ENCODE data around the gene KDM5C.

KDM5C gene

DNA sequence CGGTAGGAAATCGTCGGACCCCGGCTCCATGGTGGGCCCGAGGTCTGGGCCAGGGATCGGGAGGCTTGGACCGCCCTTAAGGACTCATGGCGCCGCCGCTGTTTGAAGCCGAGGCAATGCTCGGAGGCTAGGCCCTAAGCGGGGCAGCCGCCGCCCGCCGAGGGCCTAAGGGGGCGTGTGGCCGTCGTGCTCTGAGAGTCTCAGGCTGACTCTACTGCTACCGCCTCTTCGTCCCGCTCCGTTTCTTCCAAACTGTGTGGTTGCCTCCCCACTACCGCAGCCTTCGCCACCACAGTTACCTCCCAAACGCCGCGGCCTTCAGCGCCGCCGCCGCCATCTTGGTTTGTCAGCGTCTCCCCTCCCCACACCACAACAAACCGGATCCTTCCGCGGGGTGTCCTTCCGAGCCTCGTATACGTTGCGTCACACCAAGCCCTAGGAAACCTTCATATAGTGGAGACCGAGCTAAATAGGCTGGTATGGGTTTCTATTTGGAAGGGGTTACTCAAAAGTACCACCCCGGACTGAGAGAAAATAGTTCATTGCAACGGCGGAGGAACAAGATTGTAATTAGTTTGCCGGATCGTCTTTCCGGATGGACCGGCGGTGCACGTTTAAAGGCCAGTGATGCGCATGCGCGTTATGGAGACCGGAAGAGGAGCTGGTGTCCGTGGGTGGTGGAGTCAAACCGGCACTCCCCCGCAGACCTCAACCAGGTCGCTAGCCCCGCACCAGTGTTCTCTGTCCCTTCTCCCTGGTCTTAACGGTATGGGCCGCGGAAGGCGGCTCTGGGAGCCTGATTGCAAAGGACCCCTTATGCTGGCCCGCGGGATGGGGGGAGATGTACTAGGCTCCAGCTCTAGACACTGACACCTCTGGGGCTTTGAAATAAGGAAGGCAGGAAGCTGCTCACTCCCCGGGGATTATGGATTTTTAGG is at the start of gene KDM5C:
Gene KDM5C, minus strand, starts transcription at position 348 of the 938 bp plus-strand sequence. Its CDS starts 318 bp downstream, at position 30.
- TF ChIP-seq EGR1 (IDR thresholded peaks at IDR 0.05) (peak; percentile 82), MAX (IDR thresholded peaks at IDR 0.05) (no peak; the same call in none of the 2 replicates), TAF1 (IDR thresholded peaks at IDR 0.05; ENCODE audit: low read depth) (peak; percentile 98), TCF12 (IDR thresholded peaks at IDR 0.05; ENCODE audit: low read depth) (0 out of 2 replicates have a peak, but pooled peaks have one; percentile 16), CREB1 (IDR thresholded peaks at IDR 0.05; ENCODE audit: low read depth) (peak; percentile 39; the same call in 1 of the 2 replicates), RAD21 (IDR thresholded peaks at IDR 0.05; ENCODE audit: low read depth) (no peak), YY1 (IDR thresholded peaks at IDR 0.05; ENCODE audit: low read depth) (peak; percentile 96)

DNA sequence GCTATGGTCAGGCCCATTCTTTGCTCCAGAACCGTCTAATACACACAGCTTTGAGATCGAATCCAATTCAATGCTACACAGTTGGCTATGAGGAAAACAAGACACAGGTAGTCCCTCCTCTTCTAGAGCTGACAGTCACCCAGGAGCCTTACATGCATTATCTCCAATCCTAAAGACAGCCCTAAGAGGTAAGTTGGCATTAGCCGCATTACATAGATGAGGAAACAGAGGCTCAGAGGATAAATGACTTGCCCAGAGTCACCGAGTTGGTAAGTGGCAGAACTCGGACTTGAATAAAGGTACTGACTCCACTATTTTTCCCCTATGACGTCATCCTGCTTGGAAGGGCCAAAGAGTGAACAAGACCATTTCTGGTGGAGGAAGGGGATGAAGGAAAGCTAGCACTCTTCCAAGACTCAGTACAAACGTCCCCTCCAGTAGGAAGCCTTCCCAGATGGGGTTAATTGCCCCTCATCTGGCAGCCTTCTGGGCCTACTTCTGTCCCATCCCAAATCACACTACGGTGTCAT is 47.9 kb upstream of the KDM5C start:
- TF ChIP-seq, protein P1, sequence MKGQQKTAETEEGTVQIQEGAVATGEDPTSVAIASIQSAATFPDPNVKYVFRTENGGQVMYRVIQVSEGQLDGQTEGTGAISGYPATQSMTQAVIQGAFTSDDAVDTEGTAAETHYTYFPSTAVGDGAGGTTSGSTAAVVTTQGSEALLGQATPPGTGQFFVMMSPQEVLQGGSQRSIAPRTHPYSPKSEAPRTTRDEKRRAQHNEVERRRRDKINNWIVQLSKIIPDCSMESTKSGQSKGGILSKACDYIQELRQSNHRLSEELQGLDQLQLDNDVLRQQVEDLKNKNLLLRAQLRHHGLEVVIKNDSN (IDR thresholded peaks at IDR 0.05) = no peak
- no peak for TF ChIP-seq MAX (IDR thresholded peaks at IDR 0.05)

DNA sequence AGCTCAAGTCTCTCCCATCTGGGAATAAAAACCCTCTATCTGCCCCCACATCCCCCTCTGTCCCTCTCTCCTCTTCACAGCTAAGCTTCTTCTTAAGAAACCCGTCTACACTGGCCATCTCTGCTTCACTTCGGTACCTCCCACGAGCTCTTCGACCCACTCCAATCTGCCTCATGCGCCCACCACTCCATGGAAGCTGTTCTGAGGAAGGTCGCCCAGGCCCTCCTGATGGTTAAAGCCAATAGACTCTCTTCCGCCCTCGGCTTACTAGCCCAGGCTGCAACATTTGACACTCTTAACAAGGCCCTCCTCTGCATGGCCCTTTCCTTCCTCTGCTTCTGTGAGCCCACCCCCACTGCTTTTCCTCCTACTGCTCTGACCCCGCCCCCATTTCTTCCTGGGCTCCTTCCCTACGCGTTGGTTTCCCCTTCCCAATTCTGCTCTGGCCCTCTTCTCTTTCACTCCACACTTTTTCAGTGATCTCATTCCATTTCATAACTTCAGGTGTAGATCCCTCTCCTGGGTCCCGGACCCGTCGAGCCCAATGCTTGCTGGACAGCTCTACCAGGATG is 44.6 kb upstream of the KDM5C start:
- TF ChIP-seq FOXM1 (IDR thresholded peaks at IDR 0.05; ENCODE audit: borderline replicate concordance, low read depth) (no peak), EGR1 (IDR thresholded peaks at IDR 0.05) (no peak), TAF1 (IDR thresholded peaks at IDR 0.05; ENCODE audit: low read depth) (no peak), RAD21 (IDR thresholded peaks at IDR 0.05; ENCODE audit: low read depth) (no peak), YY1 (IDR thresholded peaks at IDR 0.05; ENCODE audit: low read depth) (no peak), EP300 (IDR thresholded peaks at IDR 0.05; ENCODE audit: borderline replicate concordance) (no peak)
- TF ChIP-seq, protein P1 (IDR thresholded peaks at IDR 0.05) = no peak

GRCh38 chrX:53268173-53268572 is 43.2 kb upstream of the KDM5C start:
- no peak for TF ChIP-seq REST (IDR thresholded peaks at IDR 0.05; ENCODE audit: low read depth)
- TF ChIP-seq CEBPB (IDR thresholded peaks at IDR 0.05) = no peak
- no peak for TF ChIP-seq CREB1 (IDR thresholded peaks at IDR 0.05; ENCODE audit: low read depth)
- TF ChIP-seq TEAD4 (IDR thresholded peaks at IDR 0.05) = no peak
- no peak for TF ChIP-seq FOXM1 (IDR thresholded peaks at IDR 0.05; ENCODE audit: borderline replicate concordance, low read depth)
- TF ChIP-seq TCF12 (IDR thresholded peaks at IDR 0.05; ENCODE audit: low read depth) = no peak
- no peak for TF ChIP-seq NFIC (IDR thresholded peaks at IDR 0.05)
- TF ChIP-seq, protein P1 (IDR thresholded peaks at IDR 0.05) = no peak
- TF ChIP-seq EP300 (IDR thresholded peaks at IDR 0.05; ENCODE audit: borderline replicate concordance) = no peak
- TF ChIP-seq YY1 (IDR thresholded peaks at IDR 0.05; ENCODE audit: low read depth) = no peak
- no peak for TF ChIP-seq TAF1 (IDR thresholded peaks at IDR 0.05; ENCODE audit: low read depth)
- TF ChIP-seq RAD21 (IDR thresholded peaks at IDR 0.05; ENCODE audit: low read depth) = no peak
- TF ChIP-seq ZBTB7A (IDR thresholded peaks at IDR 0.05; ENCODE audit: low read depth) = no peak
- no peak for TF ChIP-seq MAX (IDR thresholded peaks at IDR 0.05)
- TF ChIP-seq EGR1 (IDR thresholded peaks at IDR 0.05) = no peak

- TF ChIP-seq, protein P1 (IDR thresholded peaks at IDR 0.05) = no peak
- TF ChIP-seq FOXM1 (IDR thresholded peaks at IDR 0.05; ENCODE audit: borderline replicate concordance, low read depth) = no peak
- TF ChIP-seq TEAD4 (IDR thresholded peaks at IDR 0.05) = no peak
- TF ChIP-seq CREB1 (IDR thresholded peaks at IDR 0.05; ENCODE audit: low read depth) = no peak
- no peak for TF ChIP-seq YY1 (IDR thresholded peaks at IDR 0.05; ENCODE audit: low read depth)
- no peak for TF ChIP-seq TCF12 (IDR thresholded peaks at IDR 0.05; ENCODE audit: low read depth)
- no peak for TF ChIP-seq EP300 (IDR thresholded peaks at IDR 0.05; ENCODE audit: borderline replicate concordance)
- no peak for TF ChIP-seq CEBPB (IDR thresholded peaks at IDR 0.05)
- no peak for TF ChIP-seq EGR1 (IDR thresholded peaks at IDR 0.05)
- TF ChIP-seq NFIC (IDR thresholded peaks at IDR 0.05) = no peak
- no peak for TF ChIP-seq REST (IDR thresholded peaks at IDR 0.05; ENCODE audit: low read depth)
- TF ChIP-seq MAX (IDR thresholded peaks at IDR 0.05) = no peak
These were observed 41.9 kb upstream of the KDM5C start for GRCh38 chrX:53266914-53267313.
